Measurements from ENCODE around the gene GLCE. TPM values are rescaled to one million over a fixed set of nuclear protein-coding genes. Genes with fewer than 3 reads are reported as not detected.

The GLCE gene
- total RNA-seq, 4 donors from 2014 or later = 12.9 to 23.5 (median 15.4) TPM

DNA sequence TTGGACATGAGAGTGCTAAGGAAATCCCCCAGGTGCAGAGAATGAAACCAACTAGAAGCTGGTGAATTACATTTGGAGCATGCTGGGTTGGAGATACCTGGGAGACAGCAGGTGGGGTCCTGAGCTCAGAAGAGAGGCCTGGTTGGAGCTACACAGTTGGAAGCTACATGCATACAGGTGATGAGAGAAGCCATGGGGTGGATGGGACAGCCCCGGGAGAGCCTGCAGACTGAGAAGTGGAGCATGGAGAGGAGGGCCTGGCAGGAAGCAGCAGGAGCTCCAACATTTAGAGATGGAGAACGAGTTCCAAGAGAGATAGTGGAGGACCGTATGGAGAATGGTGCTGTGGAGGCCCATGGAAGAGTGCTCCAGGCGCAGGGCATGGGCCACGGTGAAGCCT is 148.5 kb downstream of the GLCE start:
- DNase-seq (ENCODE audit: low spot score) = no peak
- no peak for ATAC-seq (ENCODE audit: low FRiP score)
- TF ChIP-seq CTCF (IDR thresholded peaks at IDR 0.05) = no peak

DNA sequence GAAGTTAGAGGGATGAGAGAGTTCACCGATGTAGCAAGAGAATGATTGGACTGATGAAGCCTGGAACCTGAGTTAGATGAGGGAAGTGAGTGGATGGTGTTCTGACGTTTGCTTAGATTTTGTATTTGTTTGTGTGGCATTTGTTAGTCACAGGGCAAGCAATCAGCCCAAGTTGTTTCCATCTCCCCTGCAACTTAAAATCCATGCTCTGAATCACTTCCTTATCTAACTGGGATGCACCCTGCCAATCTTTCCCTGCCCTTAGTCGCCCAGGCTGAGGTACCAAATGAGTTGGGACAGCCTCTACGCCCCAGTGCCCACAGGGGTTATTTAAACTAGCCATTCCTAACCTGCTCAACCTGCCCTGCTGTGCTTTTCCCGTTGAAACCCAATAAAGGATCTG is 150.9 kb downstream of the GLCE start:
- no peak for ATAC-seq (ENCODE audit: low FRiP score)
- DNase-seq (ENCODE audit: low spot score) = no peak
- TF ChIP-seq CTCF (IDR thresholded peaks at IDR 0.05) = no peak

DNA sequence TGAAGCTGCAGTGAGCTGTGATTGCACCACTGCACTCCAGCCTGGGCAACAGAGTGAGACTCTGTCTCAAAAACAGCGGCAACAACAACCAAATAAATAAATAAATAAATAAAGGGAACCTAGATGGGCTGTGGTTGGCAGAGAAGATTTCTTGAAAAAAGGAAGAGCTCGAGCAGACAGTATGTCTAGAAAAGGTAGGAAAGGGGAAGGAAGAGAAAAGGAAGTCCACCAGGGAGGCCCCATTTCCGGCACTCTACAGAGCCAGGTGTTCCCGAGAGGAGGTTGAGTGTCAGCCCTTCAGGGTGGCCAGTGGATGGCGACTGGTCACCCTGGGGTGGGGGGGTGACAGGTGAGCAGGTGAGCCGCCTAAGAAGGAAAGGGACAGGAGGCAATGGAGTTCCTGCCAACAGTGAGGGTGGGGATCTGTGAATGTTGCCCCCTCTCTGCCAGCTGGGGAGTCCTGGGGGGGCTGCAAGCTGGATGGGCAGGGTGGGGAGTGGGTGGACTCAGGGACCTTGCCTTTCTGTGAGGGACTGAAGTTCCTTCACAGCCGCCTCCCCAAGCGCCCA is 153.1 kb downstream of the GLCE start:
- TF ChIP-seq CTCF (IDR thresholded peaks at IDR 0.05) = no peak
- DNase-seq (ENCODE audit: low spot score) = no peak
- no peak for ATAC-seq (ENCODE audit: low FRiP score)

DNA sequence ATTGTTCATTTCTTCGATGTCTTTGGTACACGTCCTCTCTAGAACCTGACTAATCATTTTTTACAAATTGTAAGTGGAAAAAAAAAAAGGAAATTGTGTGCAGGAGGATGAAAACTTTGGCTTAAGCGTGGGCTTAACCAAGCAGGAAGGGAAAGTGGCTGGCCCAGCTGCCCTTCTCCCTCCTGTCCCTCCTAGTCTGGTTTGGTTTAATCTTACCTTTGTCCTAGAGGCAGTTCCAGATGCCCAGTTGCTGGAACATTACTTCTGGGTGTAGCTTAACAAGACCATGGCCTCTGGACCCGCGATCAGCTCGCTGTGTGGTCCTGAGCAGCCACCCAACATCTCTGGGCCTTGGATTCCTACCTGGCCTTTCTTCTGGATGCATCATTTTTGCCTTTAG is 153.7 kb downstream of the GLCE start:
- DNase-seq (ENCODE audit: low spot score) (no peak), ATAC-seq (ENCODE audit: low FRiP score) (no peak)
- TF ChIP-seq CTCF (IDR thresholded peaks at IDR 0.05) = no peak

- no peak for ATAC-seq (ENCODE audit: low FRiP score)
- no peak for DNase-seq (ENCODE audit: low spot score)
- no peak for TF ChIP-seq CTCF (IDR thresholded peaks at IDR 0.05)
These were observed 154.3 kb downstream of the GLCE start for GRCh38 chr15:69314736-69315135.

GRCh38 chr15:69315402-69316110 is 155.1 kb downstream of the GLCE start:
- DNase-seq (ENCODE audit: low spot score) (no peak), ATAC-seq (ENCODE audit: low FRiP score) (no peak)
- no peak for TF ChIP-seq CTCF (IDR thresholded peaks at IDR 0.05)

- no peak for DNase-seq (ENCODE audit: low spot score)
- no peak for ATAC-seq (ENCODE audit: low FRiP score)
- TF ChIP-seq CTCF (IDR thresholded peaks at IDR 0.05) = no peak
These were observed 155.9 kb downstream of the GLCE start for GRCh38 chr15:69316291-69316690.

Data from omental fat pad (tissue), 4 donors.